HCT116 (cell line): ENCODE data around the gene BTBD18.

Experiments
- ATF3 ChIP-seq: IDR thresholded peaks from 2 replicates; pipeline ENCODE4 v1.6.1; 2012
- CEBPB ChIP-seq: IDR thresholded peaks from 2 replicates; pipeline ENCODE4 v1.6.1; 2012; ENCODE audit warnings: low read depth
- CTCF ChIP-seq, 3 experiments: fragments of 200-600 bp in 1 of 3; sonication (generic) in 1 of 3; IDR thresholded peaks in 2 of 3; conservative IDR thresholded peaks in 1 of 3; 2 replicates each; pipeline ENCODE4 v1.5.1; 2012 to 2017; ENCODE audit warnings: low read depth in 2 of 3, low read length in 2 of 3, antibody characterized with exemption in 1 of 3, borderline replicate concordance in 1 of 3, control low read depth in 1 of 3, mild to moderate bottlenecking in 1 of 3, mixed read lengths in 1 of 3, mixed run types in 1 of 3, moderate library complexity in 1 of 3; ENCODE audit not compliant: insufficient read depth in 1 of 3
- EZH2phosphoT487 ChIP-seq: fragments of 200-600 bp; IDR thresholded peaks from 2 replicates; pipeline ENCODE4 v1.6.1; 2018; ENCODE audit warnings: antibody characterized with exemption, borderline replicate concordance
- JUND ChIP-seq: IDR thresholded peaks from 2 replicates; pipeline ENCODE4 v1.6.1; 2012
- MAX ChIP-seq: IDR thresholded peaks from 2 replicates; pipeline ENCODE4 v1.6.1; 2012
- POLR2A ChIP-seq: IDR thresholded peaks from 2 replicates; pipeline ENCODE4 v1.7.0; 2011; ENCODE audit warnings: borderline replicate concordance; ENCODE audit not compliant: insufficient read depth, insufficient read length; ENCODE audit errors: extremely low read depth
- RAD21 ChIP-seq: IDR thresholded peaks from 2 replicates; pipeline ENCODE4 v1.6.1; 2012; ENCODE audit warnings: low read depth, mild to moderate bottlenecking
- SIN3A ChIP-seq: IDR thresholded peaks from 2 replicates; pipeline ENCODE4 v1.6.1; 2012; ENCODE audit warnings: low read depth
- TCF7L2 ChIP-seq: IDR thresholded peaks from 2 replicates; pipeline ENCODE4 v1.7.0; 2011; ENCODE audit warnings: borderline replicate concordance, inconsistent platforms; ENCODE audit not compliant: insufficient read depth, insufficient read length; ENCODE audit errors: extremely low read depth
- ZNF274 ChIP-seq: fragments of 200-500 bp; sonication (Bioruptor generic); IDR thresholded peaks from 2 replicates; pipeline ENCODE4 v1.6.1; 2014; ENCODE audit warnings: mild to moderate bottlenecking, low read depth, low read length, inconsistent platforms

GRCh38 chr11:57772562-57772961 lies 20.9 kb upstream of the BTBD18 start:
- TF ChIP-seq ATF3 (no peak), EZH2phosphoT487 (no peak), POLR2A (no peak), CEBPB (no peak; the same call in 1 of the 2 replicates), CTCF (IDR thresholded peaks at IDR 0.05 in 2 of 3, conservative IDR thresholded peaks at IDR 0.05 in 1 of 3; ENCODE audit: borderline replicate concordance in 1 of 3, insufficient read depth in 1 of 3, low read depth in 2 of 3, low read length in 2 of 3) (no peak), JUND (no peak; the same call in 1 of the 2 replicates), RAD21 (no peak), MAX (no peak), ZNF274 (no peak), SIN3A (no peak), TCF7L2 (no peak)
